ENCODE data around the gene FUS.

FUS gene

GRCh38 chr16:31202414-31203375 is 22.8 kb downstream of the FUS start, which contains the start of gene PYCARD:
TSS of gene PYCARD (minus strand) at chr16:31202760. CDS start at chr16:31202690, 70 bp downstream.
- DNase-seq (ENCODE audit: low read depth): peak; percentile 68

DNA sequence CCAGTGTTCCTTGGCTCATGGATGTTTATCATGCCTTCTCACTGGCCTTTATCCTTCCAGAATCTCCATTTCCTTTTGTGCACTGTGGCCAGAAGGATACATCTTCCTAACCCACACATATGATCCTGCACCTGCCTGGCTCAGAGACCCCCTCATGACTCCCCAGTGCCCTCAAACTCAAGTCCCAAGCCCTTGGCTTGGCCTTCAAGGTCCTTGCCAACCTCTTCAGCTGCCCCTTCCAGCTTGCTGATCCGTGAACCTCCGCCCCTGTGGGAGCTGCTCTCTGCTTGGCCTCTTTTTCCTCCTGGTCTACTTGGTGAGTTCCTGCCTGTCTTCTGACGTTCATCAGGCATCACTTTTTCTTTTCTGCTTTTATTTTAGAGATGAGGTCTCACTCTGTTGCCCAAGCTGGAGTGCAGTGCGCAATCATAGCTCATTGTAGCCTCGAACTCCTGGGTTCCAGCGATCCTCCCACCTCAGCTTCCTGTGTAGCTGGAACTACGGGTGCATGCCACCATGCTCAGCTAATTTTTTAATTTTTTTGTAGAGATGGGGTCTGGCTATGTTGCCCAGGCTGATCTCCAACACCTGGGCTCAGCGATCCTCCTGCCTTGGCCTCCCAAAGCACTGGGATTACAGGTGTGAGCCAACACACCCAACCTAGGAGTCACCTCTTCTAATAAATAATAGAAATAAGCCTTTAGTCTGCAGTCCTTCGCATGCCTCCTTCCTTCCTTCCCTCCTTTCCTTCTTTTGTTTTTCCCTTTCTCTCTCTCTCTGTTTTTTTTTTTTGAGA is 25.1 kb downstream of the FUS start:
- no peak for DNase-seq (ENCODE audit: low read depth)

DNA sequence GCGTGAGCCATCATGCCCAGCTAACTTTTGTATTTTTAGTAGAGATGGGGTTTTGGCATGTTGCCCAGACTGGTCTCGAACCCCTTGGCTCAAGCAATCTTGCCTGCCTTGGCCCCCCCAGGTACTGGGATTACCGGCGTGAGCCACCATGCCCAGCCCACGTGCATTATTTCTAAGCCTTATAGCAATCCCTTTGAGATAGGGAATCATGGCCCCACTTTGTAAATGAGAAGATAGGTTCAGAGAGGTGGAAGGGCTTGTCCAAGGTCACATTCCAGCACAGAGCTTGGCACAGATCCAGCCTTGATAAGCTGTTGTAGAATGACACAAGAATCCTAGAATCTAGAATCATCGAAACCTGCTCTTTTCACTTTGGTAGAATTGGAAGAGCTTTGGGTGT is 26.8 kb downstream of the FUS start:
- DNase-seq (ENCODE audit: low read depth): no peak

DNA sequence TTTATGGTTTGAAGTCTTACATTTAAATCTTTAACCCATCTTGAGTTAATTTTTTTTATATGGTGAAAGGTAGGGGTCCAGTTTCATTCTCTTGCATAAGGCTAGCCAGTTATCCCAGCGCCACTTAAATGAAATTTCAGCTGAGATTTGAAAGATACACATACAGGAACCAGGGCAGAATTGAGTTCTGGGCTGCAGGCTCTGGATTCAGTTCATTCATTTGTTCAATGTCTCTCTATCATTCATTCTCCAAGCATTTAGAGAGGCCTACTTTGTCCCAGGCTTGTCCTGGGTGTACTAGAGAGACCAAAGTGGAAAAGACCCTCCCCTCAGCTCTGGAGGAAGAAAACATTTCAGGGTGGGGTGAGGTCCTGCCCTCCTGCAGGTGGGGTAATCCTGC is 33.4 kb downstream of the FUS start:
- DNase-seq (ENCODE audit: low read depth): no peak

GRCh38 chr16:31213877-31214707 is 34.2 kb downstream of the FUS start, which contains the start of gene TRIM72:
TSS of gene TRIM72 (plus strand) at chr16:31214119. CDS start at chr16:31214739, 620 bp downstream.
- no peak for DNase-seq (ENCODE audit: low read depth)

DNA sequence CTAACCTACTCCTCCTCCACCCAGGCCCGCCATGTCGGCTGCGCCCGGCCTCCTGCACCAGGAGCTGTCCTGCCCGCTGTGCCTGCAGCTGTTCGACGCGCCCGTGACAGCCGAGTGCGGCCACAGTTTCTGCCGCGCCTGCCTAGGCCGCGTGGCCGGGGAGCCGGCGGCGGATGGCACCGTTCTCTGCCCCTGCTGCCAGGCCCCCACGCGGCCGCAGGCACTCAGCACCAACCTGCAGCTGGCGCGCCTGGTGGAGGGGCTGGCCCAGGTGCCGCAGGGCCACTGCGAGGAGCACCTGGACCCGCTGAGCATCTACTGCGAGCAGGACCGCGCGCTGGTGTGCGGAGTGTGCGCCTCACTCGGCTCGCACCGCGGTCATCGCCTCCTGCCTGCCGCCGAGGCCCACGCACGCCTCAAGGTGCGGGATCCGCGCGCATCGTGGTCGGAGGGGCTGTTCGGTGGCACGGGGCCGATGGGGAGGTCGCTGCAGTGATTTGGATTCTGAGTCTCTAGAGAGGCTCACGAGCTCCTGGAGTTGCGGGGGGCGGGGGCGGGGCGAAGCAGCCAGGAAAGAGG is 34.9 kb downstream of the FUS start:
- DNase-seq (ENCODE audit: low read depth): no peak

GRCh38 chr16:31215287-31216162 is 35.6 kb downstream of the FUS start:
- DNase-seq (ENCODE audit: low read depth): peak; percentile 75

- no peak for DNase-seq (ENCODE audit: low read depth)
Observed at GRCh38 chr16:31216422-31217135, 36.6 kb downstream of the FUS start, which contains the start of gene PYDC1. TSS of gene PYDC1 (minus strand) at chr16:31217135. CDS start at chr16:31217028, 107 bp downstream.

- DNase-seq (ENCODE audit: low read depth): no peak
Observed at GRCh38 chr16:31217136-31217530, 37.2 kb downstream of the FUS start.

- no peak for DNase-seq (ENCODE audit: low read depth)
Observed at GRCh38 chr16:31219154-31219741, 39.3 kb downstream of the FUS start.

GRCh38 chr16:31221357-31222160 is 41.6 kb downstream of the FUS start:
- DNase-seq (ENCODE audit: low read depth): no peak

DNA sequence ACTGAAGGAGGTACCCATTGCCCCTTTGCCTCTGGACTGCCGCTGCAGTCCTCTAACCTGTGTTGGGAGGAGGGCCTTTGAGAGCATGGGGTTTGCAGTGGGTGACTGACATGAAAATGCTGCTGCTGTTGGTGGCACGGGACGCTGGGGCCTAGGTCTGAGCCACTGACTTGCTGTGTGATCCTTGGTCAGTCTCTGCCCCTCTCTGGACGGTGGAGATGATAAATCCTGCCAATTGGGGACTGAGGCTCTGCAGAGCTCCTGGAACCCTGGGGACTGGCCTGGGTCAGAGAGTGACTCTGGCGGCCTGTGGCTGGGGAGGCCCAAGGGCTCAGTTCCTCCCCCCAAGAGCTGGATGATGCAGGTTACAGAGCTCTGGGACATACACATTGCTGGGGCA is 43.1 kb downstream of the FUS start:
- no peak for DNase-seq (ENCODE audit: low read depth)

- no peak for DNase-seq (ENCODE audit: low read depth)
Observed at GRCh38 chr16:31224092-31224955, 44.4 kb downstream of the FUS start.

- no peak for DNase-seq (ENCODE audit: low read depth)
Observed at GRCh38 chr16:31225193-31225592, 45.3 kb downstream of the FUS start.

DNA sequence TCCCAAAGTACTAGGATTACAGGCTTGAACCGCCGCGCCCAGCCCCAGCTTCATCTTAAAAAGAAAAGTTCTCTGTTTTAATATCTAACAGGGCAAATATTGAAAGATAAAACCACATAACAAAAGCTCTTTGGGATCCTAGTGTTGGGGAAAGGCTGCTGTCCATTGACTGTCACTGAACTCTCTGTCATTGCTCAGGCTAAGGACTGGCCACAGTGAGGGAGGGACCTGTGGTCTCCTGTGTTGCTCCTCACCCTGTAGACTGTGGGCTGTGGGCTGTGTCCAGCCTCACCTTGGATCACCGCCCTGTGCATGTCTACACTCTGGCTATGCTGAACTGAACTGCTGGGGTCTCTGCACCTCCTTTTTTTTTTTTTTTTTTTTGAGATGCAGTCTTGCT is 48.3 kb downstream of the FUS start:
- DNase-seq (ENCODE audit: low read depth): no peak

GRCh38 chr16:31229501-31229900 is 49.6 kb downstream of the FUS start:
- no peak for DNase-seq (ENCODE audit: low read depth)

DNA sequence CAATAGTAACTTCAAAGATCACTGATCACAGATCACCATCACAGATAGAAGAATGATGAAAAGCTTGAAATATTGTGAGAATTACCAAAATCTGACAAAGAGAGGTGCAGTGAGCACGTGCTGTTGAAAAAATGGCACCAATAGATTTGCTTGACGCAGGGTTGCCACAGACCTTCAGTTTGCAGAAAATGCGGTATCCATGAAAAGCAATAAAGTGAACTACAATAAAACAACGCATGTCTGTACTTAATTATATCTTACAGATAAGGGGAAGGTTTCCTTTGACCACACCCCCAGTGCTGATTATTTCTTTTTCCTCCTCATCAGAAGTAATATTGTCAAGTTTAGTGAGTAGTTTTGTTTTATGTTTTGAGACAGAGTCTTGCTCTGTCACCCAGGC is 58.1 kb downstream of the FUS start:
- no peak for DNase-seq (ENCODE audit: low read depth)
